Neural progenitor cell (in vitro differentiated cells): ENCODE data around the gene LGMN. TPM values are rescaled to one million over a fixed set of nuclear protein-coding genes. Genes with fewer than 3 reads are reported as not detected.
A peak's percentile ranks its signal among the peaks of the same experiment; 100 is the strongest.

Experiments used
- DNase-seq: peaks from one replicate; pipeline ENCODE4 v3.0.0-alpha.2; 2016; ENCODE audit warnings: low spot score
- H2AFZ ChIP-seq: fragments of 200-600 bp; sonication (generic); replicated peaks from 2 replicates; pipeline ENCODE4 v1.6.1; 2016; ENCODE audit warnings: antibody characterized with exemption
- H3F3A ChIP-seq: fragments of 200-600 bp; sonication (generic); 2 replicates; pipeline ENCODE4 v1.6.1; 2016; ENCODE audit warnings: antibody characterized with exemption, low read depth
- H3K27ac ChIP-seq: fragments of 200-600 bp; sonication (generic); 2 replicates; pipeline ENCODE4 v1.5.1; 2016; ENCODE audit warnings: mild to moderate bottlenecking
- H3K27me3 ChIP-seq: fragments of 200-600 bp; sonication (generic); 2 replicates; pipeline ENCODE4 v1.6.1; 2016; ENCODE audit warnings: mild to moderate bottlenecking, moderate library complexity
- H3K36me3 ChIP-seq: fragments of 200-600 bp; sonication (generic); 2 replicates; pipeline ENCODE4 v1.5.1; 2016
- H3K4me1 ChIP-seq: fragments of 200-600 bp; sonication (generic); 2 replicates; pipeline ENCODE4 v1.6.1; 2016; ENCODE audit warnings: mixed run types
- H3K4me2 ChIP-seq: fragments of 200-600 bp; sonication (generic); 2 replicates; pipeline ENCODE4 v1.6.1; 2016
- H3K4me3 ChIP-seq: fragments of 200-600 bp; sonication (generic); 2 replicates; pipeline ENCODE4 v1.5.1; 2016
- H3K79me2 ChIP-seq: fragments of 200-600 bp; sonication (generic); 2 replicates; pipeline ENCODE4 v1.6.1; 2016; ENCODE audit warnings: low read depth
- H3K9ac ChIP-seq: fragments of 200-600 bp; sonication (generic); 2 replicates; pipeline ENCODE4 v1.6.1; 2016
- H3K9me3 ChIP-seq: fragments of 200-600 bp; sonication (generic); 2 replicates; pipeline ENCODE4 v1.5.1; 2016; ENCODE audit warnings: low read depth
- H4K20me1 ChIP-seq: fragments of 200-600 bp; sonication (generic); 2 replicates; pipeline ENCODE4 v1.6.1; 2016; ENCODE audit warnings: low read depth
- H3K27ac Mint-ChIP-seq: 3 replicates; pipeline ENCODE4 v1.8.0; 2021; ENCODE audit warnings: mixed read lengths
- H3K27me3 Mint-ChIP-seq: 2 replicates; pipeline ENCODE4 v1.8.0; 2022; ENCODE audit warnings: low read depth, mild to moderate bottlenecking, inconsistent platforms, moderate library complexity, mixed read lengths; ENCODE audit not compliant: insufficient read depth
- H3K36me3 Mint-ChIP-seq: 3 replicates; pipeline ENCODE4 v1.8.0; 2021; ENCODE audit warnings: mixed read lengths
- H3K4me1 Mint-ChIP-seq: 3 replicates; pipeline ENCODE4 v1.8.0; 2021; ENCODE audit warnings: mixed read lengths
- H3K4me3 Mint-ChIP-seq: 3 replicates; pipeline ENCODE4 v1.8.0; 2021; ENCODE audit warnings: mild to moderate bottlenecking, moderate library complexity, mixed read lengths
- H3K9me3 Mint-ChIP-seq: 3 replicates; pipeline ENCODE4 v1.8.0; 2020; ENCODE audit warnings: mixed read lengths
- CTCF ChIP-seq: fragments of 200-600 bp; sonication (generic); IDR thresholded peaks from 2 replicates; pipeline ENCODE4 v1.5.1; 2017; ENCODE audit warnings: antibody characterized with exemption, mild to moderate bottlenecking
- EZH2 ChIP-seq: fragments of 200-600 bp; sonication (generic); IDR thresholded peaks from 2 replicates; pipeline ENCODE4 v1.6.1; 2017; ENCODE audit warnings: antibody characterized with exemption, mild to moderate bottlenecking, moderate library complexity
- EZH2phosphoT487 ChIP-seq: fragments of 200-600 bp; sonication (generic); IDR thresholded peaks from 2 replicates; pipeline ENCODE4 v1.6.1; 2017; ENCODE audit warnings: antibody characterized with exemption
- total RNA-seq: library from RNA; depleted of rRNA; stranded (reverse); fragments of >200 nt; gene quantifications from 2 replicates; pipeline ENCODE4 v1.2.3, GENCODE V29; 2015; ENCODE audit warnings: low replicate concordance

LGMN gene
- total RNA-seq, 1 donor from 2014 or later: 87.0 TPM

GRCh38 chr14:92724516-92725340, 23.7 kb downstream of the LGMN start:
- no peaks in the 10 kb centered on the region for H3K36me3 ChIP-seq
- H3K27ac ChIP-seq: no peak overlapping the region
- Mint-ChIP-seq H3K27ac (no peak overlapping the region), H3K4me3 (no peak overlapping the region), H3K36me3 (peaks cover 19% of the 10 kb centered on the region), H3K4me1 (peaks cover 2% of the 10 kb centered on the region), H3K9me3 (peaks cover 2% of the 10 kb centered on the region), H3K27me3 (no peaks in the 10 kb centered on the region)
- TF ChIP-seq EZH2 (no peak), EZH2phosphoT487 (no peak), CTCF (no peak)
- DNase-seq: peak; percentile 30
- H3K4me1 ChIP-seq: peaks cover 4% of the 10 kb centered on the region
- no peak overlapping the region for H3K4me2 ChIP-seq
- no peak overlapping the region for H2AFZ ChIP-seq
- peaks cover 4% of the 10 kb centered on the region for H3F3A ChIP-seq
- no peak overlapping the region for H3K9ac ChIP-seq
- no peaks in the 10 kb centered on the region for H3K27me3 ChIP-seq
- no peaks in the 10 kb centered on the region for H3K9me3 ChIP-seq
- peaks cover 10% of the 10 kb centered on the region for H3K79me2 ChIP-seq
- H3K4me3 ChIP-seq: no peak overlapping the region
- peaks cover 3% of the 10 kb centered on the region for H4K20me1 ChIP-seq

GRCh38 chr14:92719890-92720323, 28.5 kb downstream of the LGMN start:
- Histone ChIP-seq H3K36me3 (no peaks in the 10 kb centered on the region), H3K9ac (no peak overlapping the region), H3K79me2 (peaks cover 10% of the 10 kb centered on the region), H3K4me3 (no peak overlapping the region), H3K27ac (no peak overlapping the region), H4K20me1 (no peaks in the 10 kb centered on the region), H3K4me1 (no peaks in the 10 kb centered on the region), H3F3A (no peaks in the 10 kb centered on the region), H2AFZ (no peak overlapping the region), H3K4me2 (no peak overlapping the region), H3K9me3 (no peaks in the 10 kb centered on the region), H3K27me3 (no peaks in the 10 kb centered on the region)
- Mint-ChIP-seq H3K4me1 (no peaks in the 10 kb centered on the region), H3K27me3 (peaks cover 2% of the 10 kb centered on the region), H3K36me3 (peaks cover 14% of the 10 kb centered on the region), H3K4me3 (no peak overlapping the region), H3K9me3 (peaks cover 2% of the 10 kb centered on the region), H3K27ac (peak overlapping the region; percentile 11)
- no peak for TF ChIP-seq EZH2
- DNase-seq: no peak

DNA sequence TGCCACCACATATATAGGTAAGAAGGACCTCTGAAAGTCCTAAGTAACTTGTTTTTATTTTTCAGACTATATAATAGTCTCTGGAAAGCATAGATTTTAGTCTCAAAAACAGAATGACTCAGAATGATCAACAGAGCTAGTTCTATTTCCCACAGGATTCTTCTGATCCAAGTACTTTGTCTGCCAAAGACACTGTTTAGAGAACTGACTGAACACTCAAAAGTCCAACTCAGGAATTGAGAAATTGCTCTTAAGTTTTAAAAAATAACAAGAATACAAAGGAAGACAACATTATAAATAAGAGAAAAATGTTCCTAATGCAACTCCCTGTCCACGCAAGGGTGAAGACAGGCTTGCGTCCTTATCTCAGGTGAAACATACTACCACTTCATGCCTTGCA, 29.0 kb downstream of the LGMN start:
- Histone ChIP-seq H3K36me3 (no peaks in the 10 kb centered on the region), H3K27me3 (no peaks in the 10 kb centered on the region), H3K4me1 (no peaks in the 10 kb centered on the region), H3K4me3 (no peak overlapping the region), H3K9ac (no peak overlapping the region), H4K20me1 (no peaks in the 10 kb centered on the region), H2AFZ (no peak overlapping the region), H3F3A (no peaks in the 10 kb centered on the region), H3K27ac (no peak overlapping the region), H3K9me3 (no peaks in the 10 kb centered on the region), H3K4me2 (no peak overlapping the region), H3K79me2 (peaks cover 10% of the 10 kb centered on the region)
- no peaks in the 10 kb centered on the region for H3K4me1 Mint-ChIP-seq
- peaks cover 12% of the 10 kb centered on the region for H3K36me3 Mint-ChIP-seq
- H3K9me3 Mint-ChIP-seq: peaks cover 2% of the 10 kb centered on the region
- no peak overlapping the region for H3K27ac Mint-ChIP-seq
- TF ChIP-seq EZH2phosphoT487 (no peak), CTCF (no peak), EZH2 (no peak)
- H3K27me3 Mint-ChIP-seq: peaks cover 2% of the 10 kb centered on the region
- no peak overlapping the region for H3K4me3 Mint-ChIP-seq
- DNase-seq: no peak

DNA sequence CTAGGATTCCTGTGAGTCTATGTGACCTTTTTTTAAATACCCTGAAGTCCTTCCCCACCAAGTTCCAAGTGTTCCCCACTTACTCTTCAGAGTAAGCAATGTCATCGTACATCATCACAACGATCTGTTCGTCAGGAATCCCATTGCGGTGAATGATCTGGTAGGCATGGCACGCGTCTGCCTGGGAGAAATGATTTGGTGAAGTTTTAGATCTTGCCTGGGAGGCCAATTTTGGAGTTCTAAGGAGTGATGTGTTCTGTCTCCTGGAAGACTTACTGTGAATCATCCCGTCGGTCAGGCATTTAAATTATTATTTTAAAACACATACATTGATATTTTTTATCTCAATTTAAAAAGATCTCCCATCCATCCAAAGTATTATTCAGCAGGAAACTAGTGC, 29.8 kb downstream of the LGMN start:
- Histone ChIP-seq H3K27me3 (no peaks in the 10 kb centered on the region), H3K79me2 (peaks cover 10% of the 10 kb centered on the region), H3F3A (no peaks in the 10 kb centered on the region), H3K4me2 (no peak overlapping the region), H3K36me3 (no peaks in the 10 kb centered on the region), H3K4me1 (no peaks in the 10 kb centered on the region), H3K9ac (no peak overlapping the region), H4K20me1 (no peaks in the 10 kb centered on the region), H2AFZ (no peak overlapping the region), H3K27ac (no peak overlapping the region), H3K4me3 (no peak overlapping the region), H3K9me3 (no peaks in the 10 kb centered on the region)
- Mint-ChIP-seq H3K4me1 (no peaks in the 10 kb centered on the region), H3K27me3 (peaks cover 2% of the 10 kb centered on the region), H3K36me3 (peaks cover 12% of the 10 kb centered on the region), H3K9me3 (peaks cover 2% of the 10 kb centered on the region), H3K4me3 (no peak overlapping the region), H3K27ac (no peak overlapping the region)
- TF ChIP-seq EZH2 (no peak), EZH2phosphoT487 (no peak), CTCF (no peak)
- no peak for DNase-seq
